GM12878 (cell line): ENCODE data around the gene LDLRAD3. TPM values are rescaled to one million over a fixed set of nuclear protein-coding genes. Genes with fewer than 3 reads are reported as not detected.

Experiments
- ATAC-seq: fragments of 200-7000 bp; cut with Tn5 transposase; 3 replicates; pipeline ENCODE4 v1.9.1; 2020; ENCODE audit warnings: mild to moderate bottlenecking, moderate library complexity
- BruUV-seq: library from RNA; stranded (reverse); fragments of 400-500 nt; replicated peaks from 2 replicates; lab custom pipeline; 2021; lab: Mats Ljungman, UMichigan
- CTCF ChIA-PET: fragments of 300-600 bp; sonication (Branson Sonifier 250); formaldehyde crosslinking; extraction: SDS; loops from one replicate; lab custom pipeline; 2021; ENCODE audit warnings: inconsistent platforms; lab: Yijun Ruan, JAX
- POLR2A ChIA-PET: fragments of 350-600 bp; formaldehyde crosslinking; extraction: SDS; loops from one replicate; lab custom pipeline; 2021; ENCODE audit warnings: inconsistent platforms; lab: Charles Lee
- RAD21 ChIA-PET: fragments of 300-600 bp; sonication (Branson Sonifier 250); formaldehyde crosslinking; loops from one replicate; lab custom pipeline; 2023; ENCODE audit warnings: antibody characterized with exemption; ENCODE audit not compliant: unreplicated experiment; lab: Charles Lee
- SMC1A ChIA-PET: fragments of 300-600 bp; sonication (Branson Sonifier 250); formaldehyde crosslinking; loops from one replicate; lab custom pipeline; 2023; ENCODE audit not compliant: unreplicated experiment, uncharacterized antibody; lab: Charles Lee
- DNase-seq: peaks from one replicate; pipeline ENCODE4 v3.0.0-alpha.2; 2011; ENCODE audit warnings: low read depth, low spot score
- FAIRE-seq: peaks from 3 replicates; lab custom pipeline; 2011; peaks lifted over from hg19 to GRCh38; lab: Jason Lieb, UNC
- H2AFZ ChIP-seq: 2 replicates; pipeline ENCODE4 v1.6.0; 2011; ENCODE audit warnings: low read depth, low read length, control low read depth; ENCODE audit not compliant: control insufficient read depth
- H3K27ac ChIP-seq: 2 replicates; pipeline ENCODE4 v1.5.1; 2011; ENCODE audit warnings: control low read depth; ENCODE audit not compliant: control insufficient read depth, insufficient read depth
- H3K27me3 ChIP-seq, 2 experiments: replicated peaks in 1 of 2; 2 replicates each; pipeline versions ENCODE4 v1.6.0 to v1.6.1; 2011; ENCODE audit warnings: low read length in 1 of 2; ENCODE audit not compliant: control insufficient read depth in 2 of 2, insufficient read depth in 2 of 2
- H3K36me3 ChIP-seq, 2 experiments: 2 replicates each; pipeline ENCODE4 v1.5.1; 2011; ENCODE audit warnings: low read length in 1 of 2; ENCODE audit not compliant: control insufficient read depth in 2 of 2, insufficient read depth in 2 of 2
- H3K4me1 ChIP-seq: 2 replicates; pipeline ENCODE4 v1.6.1; 2011; ENCODE audit warnings: mild to moderate bottlenecking, low read length, moderate library complexity, mixed read lengths; ENCODE audit not compliant: control insufficient read depth, insufficient read depth
- H3K4me2 ChIP-seq: 2 replicates; pipeline ENCODE4 v1.6.0; 2011; ENCODE audit warnings: control low read depth; ENCODE audit not compliant: control insufficient read depth, insufficient read depth
- H3K4me3 ChIP-seq: fragments of 200-600 bp; sonication (generic); 2 replicates; pipeline ENCODE4 v1.5.1; 2016
- H3K79me2 ChIP-seq: 2 replicates; pipeline ENCODE4 v1.6.0; 2011; ENCODE audit warnings: low read length; ENCODE audit not compliant: control insufficient read depth, insufficient read depth
- H3K9ac ChIP-seq: 2 replicates; pipeline ENCODE4 v1.8.0; 2011; ENCODE audit warnings: low read length, control low read depth, mixed read lengths; ENCODE audit not compliant: control insufficient read depth, insufficient read depth
- H3K9me3 ChIP-seq: replicated peaks from 3 replicates; pipeline ENCODE4 v1.5.1; 2011; ENCODE audit warnings: mild to moderate bottlenecking, low read length; ENCODE audit not compliant: control insufficient read depth, insufficient read depth
- H4K20me1 ChIP-seq: 2 replicates; pipeline ENCODE4 v1.6.0; 2011; ENCODE audit not compliant: control insufficient read depth, insufficient read depth
- ATF7 ChIP-seq: fragments of 450-650 bp; IDR thresholded peaks from 2 replicates; pipeline ENCODE4 v1.6.1; 2016; ENCODE audit warnings: low read depth, mild to moderate bottlenecking
- BCL11A ChIP-seq: IDR thresholded peaks from 2 replicates; pipeline ENCODE4 v1.6.1; 2011; ENCODE audit warnings: low read depth, low read length
- CREM ChIP-seq: IDR thresholded peaks from 2 replicates; pipeline ENCODE4 v1.6.1; 2014; ENCODE audit warnings: antibody characterized with exemption, low read depth
- KAT2A ChIP-seq: conservative IDR thresholded peaks from 2 replicates; pipeline ENCODE4 v1.6.1; 2011; ENCODE audit warnings: low read depth, low read length; ENCODE audit not compliant: control insufficient read depth
- PAX5 ChIP-seq: IDR thresholded peaks from 2 replicates; pipeline ENCODE4 v1.6.1; 2011; ENCODE audit warnings: low read depth, low read length, borderline replicate concordance
- PAX8 ChIP-seq: fragments of 450-650 bp; IDR thresholded peaks from 2 replicates; pipeline ENCODE4 v1.6.1; 2017; ENCODE audit warnings: mild to moderate bottlenecking, moderate library complexity
- POU2F2 ChIP-seq: IDR thresholded peaks from 3 replicates; pipeline ENCODE4 v1.6.1; 2011; ENCODE audit warnings: low read depth, mild to moderate bottlenecking, low read length, borderline replicate concordance
- USF1 ChIP-seq: IDR thresholded peaks from 2 replicates; pipeline ENCODE4 v1.6.1; 2011; ENCODE audit warnings: borderline replicate concordance, low read depth, mild to moderate bottlenecking, moderate library complexity, mixed read lengths, low read length; ENCODE audit not compliant: insufficient read depth; ENCODE audit errors: extremely low read length
- ZSCAN29 ChIP-seq: fragments of 450-650 bp; IDR thresholded peaks from 2 replicates; pipeline ENCODE4 v1.6.1; 2017; ENCODE audit warnings: mild to moderate bottlenecking, moderate library complexity
- WGBS: methylation state at CpG from one replicate; pipeline ENCODE4 v1.1.6; 2016; ENCODE audit warnings: low lambda C conversion rate; ENCODE audit not compliant: insufficient replicate concordance, insufficient coverage; ENCODE audit errors: missing lambda C conversion rate; 5-methylcytosine and 5-hydroxymethylcytosine counted together
- in situ Hi-C: fragments of 300-500 bp; cut with MboI; formaldehyde crosslinking; loops from 9 replicates; pipeline ENCODE4 v1.14.3; 2018; ENCODE audit warnings: mixed read lengths
- intact Hi-C: fragments of 100-400 bp; cut with micrococcal nuclease; formaldehyde crosslinking; loops from one replicate; pipeline ENCODE4 v1.14.2; 2022; ENCODE audit not compliant: unreplicated experiment
- polyA plus RNA-seq, 11 experiments: library from polyadenylated mRNA; depleted of rRNA in 4 of 11; unstranded in 6 of 11; stranded (reverse) in 5 of 11; fragments of >200 nt; fragmentation: Nextera tagmentation in 4 of 11; fragmentation: Illumina TruSeq in 1 of 11; extraction: Ambion mirVana in 4 of 11; extraction: Trizol in 1 of 11; gene quantifications; 1 replicate in 1 of 11; 2 replicates in 10 of 11; pipeline versions ENCODE4 v1.2.1 to v1.2.3, GENCODE V29; 2011 to 2016; ENCODE audit warnings: inconsistent platforms in 2 of 11, missing spikeins in 2 of 11, low read depth in 1 of 11
- total RNA-seq, 4 experiments: library from RNA; depleted of rRNA in 3 of 4; stranded (reverse); fragments of >200 nt in 3 of 4; fragmentation: Illumina TruSeq in 1 of 4; extraction: Trizol in 1 of 4; gene quantifications; 2 replicates each; pipeline versions ENCODE4 v1.2.1 to v1.2.3, GENCODE V29; 2013 to 2021
- TF ChIP-seq, protein P1 (sequence below): fragments of 450-650 bp; formaldehyde crosslinking; IDR thresholded peaks from 2 replicates; pipeline ENCODE4 v1.5.0; 2022; ENCODE audit warnings: mild to moderate bottlenecking, missing genetic modification characterization

LDLRAD3 gene
- total and polyA plus RNA-seq, 10 of the 15 experiments (the other 5 are each of a cell fraction or from before 2014, with no cell fraction given), result 2.5 to 17.2 (median 10.7) TPM

DNA sequence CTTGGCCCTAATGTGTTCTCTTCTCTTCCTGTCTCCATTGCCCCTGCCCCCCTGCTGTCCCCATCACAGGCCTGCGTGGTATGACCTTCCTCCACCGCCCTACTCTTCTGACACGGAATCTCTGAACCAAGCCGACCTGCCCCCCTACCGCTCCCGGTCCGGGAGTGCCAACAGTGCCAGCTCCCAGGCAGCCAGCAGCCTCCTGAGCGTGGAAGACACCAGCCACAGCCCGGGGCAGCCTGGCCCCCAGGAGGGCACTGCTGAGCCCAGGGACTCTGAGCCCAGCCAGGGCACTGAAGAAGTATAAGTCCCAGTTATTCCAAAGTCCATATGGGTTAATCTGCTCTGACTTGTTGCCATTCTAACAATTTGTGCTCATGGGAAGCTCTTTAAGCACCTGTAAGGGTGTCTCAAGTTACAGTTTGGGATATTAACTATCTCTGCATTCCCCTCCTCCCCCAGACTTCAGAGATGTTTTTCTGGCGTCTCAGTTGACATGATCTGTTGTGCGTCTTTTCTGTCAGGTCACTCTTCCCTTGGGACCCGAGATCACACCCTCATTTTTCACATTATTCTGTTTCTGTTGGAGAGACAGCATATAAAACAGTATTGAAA lies 285.3 kb downstream of the LDLRAD3 start (continued):
- TF ChIP-seq, protein P1, sequence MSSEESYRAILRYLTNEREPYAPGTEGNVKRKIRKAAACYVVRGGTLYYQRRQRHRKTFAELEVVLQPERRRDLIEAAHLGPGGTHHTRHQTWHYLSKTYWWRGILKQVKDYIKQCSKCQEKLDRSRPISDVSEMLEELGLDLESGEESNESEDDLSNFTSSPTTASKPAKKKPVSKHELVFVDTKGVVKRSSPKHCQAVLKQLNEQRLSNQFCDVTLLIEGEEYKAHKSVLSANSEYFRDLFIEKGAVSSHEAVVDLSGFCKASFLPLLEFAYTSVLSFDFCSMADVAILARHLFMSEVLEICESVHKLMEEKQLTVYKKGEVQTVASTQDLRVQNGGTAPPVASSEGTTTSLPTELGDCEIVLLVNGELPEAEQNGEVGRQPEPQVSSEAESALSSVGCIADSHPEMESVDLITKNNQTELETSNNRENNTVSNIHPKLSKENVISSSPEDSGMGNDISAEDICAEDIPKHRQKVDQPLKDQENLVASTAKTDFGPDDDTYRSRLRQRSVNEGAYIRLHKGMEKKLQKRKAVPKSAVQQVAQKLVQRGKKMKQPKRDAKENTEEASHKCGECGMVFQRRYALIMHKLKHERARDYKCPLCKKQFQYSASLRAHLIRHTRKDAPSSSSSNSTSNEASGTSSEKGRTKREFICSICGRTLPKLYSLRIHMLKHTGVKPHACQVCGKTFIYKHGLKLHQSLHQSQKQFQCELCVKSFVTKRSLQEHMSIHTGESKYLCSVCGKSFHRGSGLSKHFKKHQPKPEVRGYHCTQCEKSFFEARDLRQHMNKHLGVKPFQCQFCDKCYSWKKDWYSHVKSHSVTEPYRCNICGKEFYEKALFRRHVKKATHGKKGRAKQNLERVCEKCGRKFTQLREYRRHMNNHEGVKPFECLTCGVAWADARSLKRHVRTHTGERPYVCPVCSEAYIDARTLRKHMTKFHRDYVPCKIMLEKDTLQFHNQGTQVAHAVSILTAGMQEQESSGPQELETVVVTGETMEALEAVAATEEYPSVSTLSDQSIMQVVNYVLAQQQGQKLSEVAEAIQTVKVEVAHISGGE (CRISPR knock-in tag), result no peak
- TF ChIP-seq PAX8 (no peak), PAX5 (no peak), ATF7 (no peak), BCL11A (no peak), ZSCAN29 (no peak)

- BruUV-seq, result no TSS peak
- intact Hi-C loops, result no loop called here
- Histone ChIP-seq H3K79me2 (no peaks in the 10 kb centered on the region), H3K9me3 (no peaks in the 10 kb centered on the region), H4K20me1 (no peaks in the 10 kb centered on the region), H3K27me3 (no peaks in the 10 kb centered on the region), H3K4me1 (no peaks in the 10 kb centered on the region), H2AFZ (no peak overlapping the region), H3K4me3 (no peak overlapping the region), H3K36me3 (no peaks in the 10 kb centered on the region), H3K27ac (no peak overlapping the region)
- ChIA-PET SMC1A (interaction anchor here (1.0 kb wide), 1 partner anchor 80 kb away, joined by 3 read pairs; no protein-coding TSS in a partner anchor), RAD21 (no interaction called here), CTCF (no interaction called here)
- FAIRE-seq (no peak), DNase-seq (no peak)
- 51% methylated on average over 11 of the region's 11 CpGs for WGBS
- no peak for TF ChIP-seq KAT2A
- TF ChIP-seq POU2F2, result no peak
- TF ChIP-seq CREM, result no peak
- no peak for TF ChIP-seq USF1
- TF ChIP-seq, all 136 proteins: peak for 0
- in situ Hi-C loops, result no loop called here
- Histone ChIP-seq H3K9ac (no peak overlapping the region), H3K4me2 (no peak overlapping the region)
- POLR2A ChIA-PET, result no interaction called here
- no peak for ATAC-seq
Measured at GRCh38 chr11:36230779-36231699, 287.2 kb downstream of the LDLRAD3 start.
